H1 (cell line): Measurements from ENCODE around the gene SLC25A34. TPM values are rescaled to one million over a fixed set of nuclear protein-coding genes. Genes with fewer than 3 reads are reported as not detected.

Experiments
- POU5F1 ChIP-seq: IDR thresholded peaks from 2 replicates; pipeline ENCODE4 v1.6.1; 2011; ENCODE audit warnings: low read depth, mild to moderate bottlenecking, low read length, moderate library complexity
- RAD21 ChIP-seq, 2 experiments: IDR thresholded peaks in 1 of 2; conservative IDR thresholded peaks in 1 of 2; 2 replicates each; pipeline ENCODE4 v1.6.1; 2011; ENCODE audit warnings: low read depth in 2 of 2, low read length in 2 of 2, improper control_type of control experiment in 1 of 2, inconsistent platforms in 1 of 2, mild to moderate bottlenecking in 1 of 2, moderate library complexity in 1 of 2
- YY1 ChIP-seq: IDR thresholded peaks from 2 replicates; pipeline ENCODE4 v1.6.1; 2011; ENCODE audit warnings: low read depth, mild to moderate bottlenecking, low read length
- polyA plus RNA-seq, 7 experiments: library from polyadenylated mRNA; depleted of rRNA in 3 of 7; stranded (reverse) in 5 of 7; unstranded in 2 of 7; fragments of >200 nt in 5 of 7; fragments of 200-250 nt in 2 of 7; gene quantifications; 1 replicate in 5 of 7; 2 replicates in 1 of 7; 4 replicates in 1 of 7; pipeline versions ENCODE4 v1.2.1 to v1.2.3, GENCODE V29; 2011 to 2013; ENCODE audit warnings: missing spikeins in 2 of 7, mixed read lengths in 2 of 7
- total RNA-seq: library from RNA; stranded (reverse); fragmentation: NEBNext Ultra II Directional; extraction: Animal tissue kit (Norgen Biotek cat#: 25700); gene quantifications from 2 replicates; pipeline ENCODE4 v1.2.1, GENCODE V29; 2021

The SLC25A34 gene
- total and polyA plus RNA-seq, 2 of the 8 experiments (the other 6 are each of a cell fraction or from before 2014, with no cell fraction given): 0.48 to 0.62 TPM

- TF ChIP-seq RAD21 (IDR thresholded peaks at IDR 0.05 in 1 of 2, conservative IDR thresholded peaks at IDR 0.05 in 1 of 2; ENCODE audit: low read depth in 2 of 2, low read length in 2 of 2): no peak
- TF ChIP-seq POU5F1: no peak
- TF ChIP-seq YY1: no peak
Observed at GRCh38 chr1:15732686-15733081, 3.4 kb upstream of the SLC25A34 start (continued).
